Astrocyte of the spinal cord (primary cell): ENCODE measurements around the gene ELP1.

Experiments
- DNase-seq: peaks from one replicate; pipeline ENCODE4 v3.0.0; 2011; ENCODE audit warnings: low read depth, low spot score
- H3K4me3 ChIP-seq: 2 replicates; pipeline ENCODE4 v1.5.1; 2011; ENCODE audit warnings: low read depth, mild to moderate bottlenecking, low read length, moderate library complexity
- CTCF ChIP-seq: IDR thresholded peaks from 2 replicates; pipeline ENCODE4 v1.5.1; 2012; ENCODE audit warnings: low read depth, mild to moderate bottlenecking, low read length, inconsistent platforms
- in situ Hi-C: cut with HindIII; loops from 2 replicates; pipeline ENCODE4 v1.10.0; 2017; ENCODE audit warnings: low sequenced_read_pairs

The ELP1 gene

GRCh38 chr9:108855888-108856287 is 78.0 kb downstream of the ELP1 start, which contains the start of gene ACTL7B:
ACTL7B (minus strand) TSS chr9:108855986; CDS start chr9:108855930, 56 bp downstream.
- DNase-seq, result no peak
- H3K4me3 ChIP-seq, result no peak within 1 kb of the TSS
- in situ Hi-C loops, result no loop called here
- TF ChIP-seq CTCF, result no peak

- no peak for TF ChIP-seq CTCF
- in situ Hi-C loops, result no loop called here
- H3K4me3 ChIP-seq, result no peak overlapping the region
- no peak for DNase-seq
Observed at GRCh38 chr9:108855529-108855886, 78.4 kb downstream of the ELP1 start.

GRCh38 chr9:108854641-108855528 is 79.0 kb downstream of the ELP1 start:
- in situ Hi-C loops, result no loop called here
- no peak for TF ChIP-seq CTCF

GRCh38 chr9:108854094-108854493 is 79.8 kb downstream of the ELP1 start:
- no peak for DNase-seq
- no peak for TF ChIP-seq CTCF
- no peak overlapping the region for H3K4me3 ChIP-seq
- in situ Hi-C loops, result no loop called here

More at GRCh38 chr9:108854641-108855528, 79.0 kb downstream of the ELP1 start:
- no peak for DNase-seq
- no peak overlapping the region for H3K4me3 ChIP-seq

- no peak for DNase-seq
- in situ Hi-C loops, result no loop called here
- no peak overlapping the region for H3K4me3 ChIP-seq
- no peak for TF ChIP-seq CTCF
Observed at GRCh38 chr9:108852079-108852478, 81.8 kb downstream of the ELP1 start.

- DNase-seq, result no peak
- no peak for TF ChIP-seq CTCF
Observed at GRCh38 chr9:108851138-108851537, 82.8 kb downstream of the ELP1 start.

More at GRCh38 chr9:108851138-108851537, 82.8 kb downstream of the ELP1 start:
- in situ Hi-C loops, result no loop called here
- no peak overlapping the region for H3K4me3 ChIP-seq
